ENCODE data around the gene OPHN1.

DNA sequence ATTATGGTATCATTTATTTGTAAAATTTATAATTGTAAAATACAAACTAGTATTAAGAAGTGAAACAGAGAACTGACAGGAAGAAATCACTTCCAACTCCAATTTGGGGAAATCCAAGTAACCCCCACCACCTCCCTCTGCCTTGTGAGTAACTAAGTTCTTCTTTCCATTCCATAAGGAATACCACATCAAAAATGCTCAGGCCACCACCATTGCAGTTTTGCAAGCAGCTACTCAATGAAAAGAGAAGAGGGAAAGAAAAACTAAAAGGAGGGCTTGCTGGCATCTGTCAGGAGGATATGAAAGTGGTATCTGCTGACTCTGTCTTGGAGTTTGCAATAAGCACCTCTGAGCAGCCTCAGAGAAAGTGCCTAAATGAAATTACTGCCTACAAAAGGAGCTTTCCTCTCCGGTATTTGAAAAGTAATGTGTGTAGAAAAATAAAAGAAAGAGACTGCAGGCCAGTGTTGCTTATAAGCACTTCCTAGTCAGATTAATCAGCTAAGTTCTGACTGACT is 228.7 kb downstream of the OPHN1 start:
- TF ChIP-seq POLR2AphosphoS5 (IDR thresholded peaks at IDR 0.05; ENCODE audit: low read depth, low read length): no peak
- no peak for TF ChIP-seq SPI1 (IDR thresholded peaks at IDR 0.05; ENCODE audit: low read depth, low read length)
- no peak for TF ChIP-seq TAF1 (IDR thresholded peaks at IDR 0.05; ENCODE audit: low read depth, low read length)
- no peak for TF ChIP-seq POU2F2 (IDR thresholded peaks at IDR 0.05; ENCODE audit: low read depth, low read length)
- TF ChIP-seq POLR2A (IDR thresholded peaks at IDR 0.05; ENCODE audit: low read depth, low read length): no peak
- TF ChIP-seq PAX5 (IDR thresholded peaks at IDR 0.05; ENCODE audit: insufficient read depth, low read length, severe bottlenecking): no peak
